IMR-90 (cell line): ENCODE results near the gene NUDT8. TPM values are rescaled to one million over a fixed set of nuclear protein-coding genes. Genes with fewer than 3 reads are reported as not detected.

ENCODE experiments used
- ATAC-seq: fragments of 200-7000 bp; cut with Tn5 transposase; 2 replicates; pipeline ENCODE4 v1.9.1; 2020; ENCODE audit warnings: low read depth, mild to moderate bottlenecking, moderate library complexity
- BruUV-seq: library from RNA; stranded (reverse); fragments of 400-500 nt; replicated peaks from 2 replicates; lab custom pipeline; 2021; lab: Mats Ljungman, UMichigan
- CTCF ChIA-PET: fragments of 300-600 bp; formaldehyde crosslinking; extraction: SDS; loops from one replicate; lab custom pipeline; 2021; ENCODE audit warnings: antibody characterized with exemption; lab: Yijun Ruan, JAX
- POLR2A ChIA-PET: fragments of 300-600 bp; sonication (Branson Sonifier 250); formaldehyde crosslinking; loops from one replicate; lab custom pipeline; 2022; ENCODE audit warnings: antibody characterized with exemption; ENCODE audit not compliant: unreplicated experiment; lab: Charles Lee
- DNase-seq: peaks from one replicate; pipeline ENCODE4 v3.0.0; 2013
- H2AFZ ChIP-seq: replicated peaks from 2 replicates; pipeline ENCODE3; 2013; ENCODE audit warnings: low read length, mild to moderate bottlenecking; ENCODE audit not compliant: poor library complexity
- H2AK5ac ChIP-seq: 2 replicates; pipeline ENCODE4 v1.6.1; 2013; ENCODE audit warnings: low read depth, low read length, inconsistent platforms
- H2AK9ac ChIP-seq: replicated peaks from 2 replicates; pipeline ENCODE3; 2013; ENCODE audit warnings: mild to moderate bottlenecking, low read depth, low read length, moderate library complexity; ENCODE audit not compliant: poor library complexity
- H2BK120ac ChIP-seq: 2 replicates; pipeline ENCODE4 v1.6.1; 2013; ENCODE audit warnings: low read depth, low read length, inconsistent platforms
- H2BK15ac ChIP-seq: 3 replicates; pipeline ENCODE4 v1.6.1; 2013; ENCODE audit warnings: low read depth, low read length, inconsistent platforms
- H2BK20ac ChIP-seq: 2 replicates; pipeline ENCODE4 v1.6.1; 2013; ENCODE audit warnings: low read depth, mild to moderate bottlenecking, inconsistent platforms, low read length, moderate library complexity
- H2BK5ac ChIP-seq: 2 replicates; pipeline ENCODE4 v1.6.1; 2013; ENCODE audit warnings: mild to moderate bottlenecking, low read depth, low read length, inconsistent platforms; ENCODE audit not compliant: poor library complexity, severe bottlenecking
- H3K14ac ChIP-seq: replicated peaks from 2 replicates; pipeline ENCODE4 v1.6.1; 2013; ENCODE audit warnings: low read depth, low read length, inconsistent platforms
- H3K18ac ChIP-seq: 2 replicates; pipeline ENCODE4 v1.6.1; 2013; ENCODE audit warnings: low read depth, low read length, control low read depth
- H3K23ac ChIP-seq: 2 replicates; pipeline ENCODE4 v1.6.1; 2013; ENCODE audit warnings: low read depth, low read length, inconsistent platforms
- H3K27ac ChIP-seq: 2 replicates; pipeline ENCODE4 v1.5.1; 2013; ENCODE audit warnings: mild to moderate bottlenecking, control low read depth, low read length; ENCODE audit not compliant: insufficient read depth
- H3K27me3 ChIP-seq: 2 replicates; pipeline ENCODE4 v1.6.1; 2013; ENCODE audit warnings: low read length; ENCODE audit not compliant: control insufficient read depth, insufficient read depth
- H3K36me3 ChIP-seq: 2 replicates; pipeline ENCODE4 v1.6.1; 2013; ENCODE audit warnings: low read length, mixed read lengths; ENCODE audit not compliant: control insufficient read depth, insufficient read depth
- H3K4ac ChIP-seq: 2 replicates; pipeline ENCODE4 v1.6.1; 2013; ENCODE audit warnings: low read depth, low read length, inconsistent platforms
- H3K4me1 ChIP-seq: 2 replicates; pipeline ENCODE4 v1.6.1; 2013; ENCODE audit warnings: low read length, mixed read lengths; ENCODE audit not compliant: control insufficient read depth, insufficient read depth
- H3K4me2 ChIP-seq: 2 replicates; pipeline ENCODE4 v1.6.1; 2013; ENCODE audit warnings: low read depth, mild to moderate bottlenecking, control low read depth, low read length, moderate library complexity
- H3K4me3 ChIP-seq: 2 replicates; pipeline ENCODE4 v1.5.1; 2013; ENCODE audit warnings: low read depth, mild to moderate bottlenecking, control low read depth, low read length, moderate library complexity; ENCODE audit not compliant: insufficient read depth
- H3K56ac ChIP-seq: 2 replicates; pipeline ENCODE4 v1.6.1; 2013; ENCODE audit warnings: low read length, inconsistent platforms; ENCODE audit not compliant: insufficient read depth; ENCODE audit errors: extremely low read depth
- H3K79me1 ChIP-seq, 2 experiments: 2 replicates each; pipeline ENCODE4 v1.6.1; 2013; ENCODE audit warnings: low read length in 2 of 2, inconsistent platforms in 1 of 2, low read depth in 1 of 2
- H3K9ac ChIP-seq: 2 replicates; pipeline ENCODE4 v1.6.1; 2013; ENCODE audit warnings: low read depth, low read length, control low read depth
- H3K9me1 ChIP-seq: 2 replicates; pipeline ENCODE4 v1.6.1; 2013; ENCODE audit warnings: low read length, inconsistent platforms; ENCODE audit not compliant: insufficient read depth
- H3K9me3 ChIP-seq: 2 replicates; pipeline ENCODE4 v1.6.1; 2013; ENCODE audit warnings: low read length; ENCODE audit not compliant: control insufficient read depth, insufficient read depth
- H4K20me1 ChIP-seq: 2 replicates; pipeline ENCODE4 v1.6.1; 2013; ENCODE audit warnings: low read length, inconsistent platforms; ENCODE audit not compliant: insufficient read depth
- H4K5ac ChIP-seq: 2 replicates; pipeline ENCODE4 v1.6.1; 2013; ENCODE audit warnings: mild to moderate bottlenecking, low read depth, low read length, control low read depth
- H4K8ac ChIP-seq, 2 experiments: 2 replicates each; pipeline ENCODE4 v1.6.1; 2013; ENCODE audit warnings: low read depth in 2 of 2, low read length in 2 of 2, control low read depth in 1 of 2, inconsistent platforms in 1 of 2
- H4K91ac ChIP-seq: 2 replicates; pipeline ENCODE4 v1.6.1; 2013; ENCODE audit warnings: low read depth, low read length, inconsistent platforms; ENCODE audit not compliant: insufficient read depth
- ELK1 ChIP-seq: fragments of 150-350 bp; IDR thresholded peaks from 2 replicates; pipeline ENCODE4 v1.6.1; 2016; ENCODE audit warnings: low read depth, mild to moderate bottlenecking, low read length, moderate library complexity, borderline replicate concordance
- MAFK ChIP-seq: IDR thresholded peaks from 2 replicates; pipeline ENCODE4 v1.6.1; 2012; ENCODE audit warnings: low read depth, low read length, improper control_type of control experiment
- POLR2A ChIP-seq: IDR thresholded peaks from 2 replicates; pipeline ENCODE4 v1.6.1; 2012; ENCODE audit warnings: mild to moderate bottlenecking, low read depth, low read length
- WGBS, 2 experiments: methylation state at CpG; one replicate each; pipeline versions ENCODE4 v1.1.5 to v1.1.7; 2013; ENCODE audit warnings: missing lambda C conversion rate in 2 of 2; ENCODE audit not compliant: insufficient read length in 1 of 2; ENCODE audit errors: extremely low coverage in 2 of 2; 5-methylcytosine and 5-hydroxymethylcytosine counted together
- dilution Hi-C: fragments of 300-500 bp; cut with HindIII; formaldehyde crosslinking; loops from one replicate; pipeline ENCODE4 v1.14.3; 2018; ENCODE audit warnings: low sequenced_read_pairs; ENCODE audit not compliant: unreplicated experiment
- in situ Hi-C: fragments of 300-500 bp; cut with MboI; formaldehyde crosslinking; loops from 3 replicates; pipeline ENCODE4 v1.14.3; 2019; ENCODE audit warnings: low sequenced_read_pairs, inconsistent platforms, mixed read lengths
- intact Hi-C: fragments of 100-400 bp; cut with micrococcal nuclease; formaldehyde crosslinking; loops from 2 replicates; pipeline ENCODE4 v1.10.0; 2022
- polyA plus RNA-seq, 3 experiments: library from polyadenylated mRNA; depleted of rRNA; stranded (reverse); fragments of >200 nt; gene quantifications; 2 replicates each; pipeline ENCODE4 v1.2.3, GENCODE V29; 2012; ENCODE audit warnings: low replicate concordance in 1 of 3
- total RNA-seq: library from RNA; depleted of rRNA; stranded (reverse); fragments of >200 nt; gene quantifications from 2 replicates; pipeline ENCODE4 v1.2.3, GENCODE V29; 2012

The NUDT8 gene
- total and polyA plus RNA-seq, 2 of the 4 experiments (the other 2 are of a cell fraction): 1.4 to 2.5 TPM

DNA sequence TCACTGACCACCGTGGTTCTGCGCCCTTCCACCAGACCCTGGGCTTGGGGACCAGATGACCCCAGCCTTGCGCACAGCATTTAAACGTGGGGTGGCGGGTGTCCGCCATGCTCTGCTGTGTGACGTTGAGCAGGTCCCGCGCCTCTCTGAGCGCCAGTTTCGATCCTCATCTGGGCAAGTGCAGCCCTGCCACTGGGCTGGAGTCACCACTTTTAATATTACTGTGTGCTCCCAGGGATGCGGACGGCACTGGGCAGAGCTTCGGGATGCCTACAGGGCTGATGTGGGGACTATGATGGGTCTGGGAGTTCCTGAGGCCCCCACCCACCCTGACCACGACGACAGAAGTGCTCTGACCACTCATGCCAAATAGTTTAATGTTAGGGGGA lies 1.2 kb upstream of the NUDT8 start:
- DNase-seq (no peak), ATAC-seq (no peak)
- Histone ChIP-seq H2AFZ (peak overlapping the region; percentile 100), H3K9me1 (peaks cover 4% of the 10 kb centered on the region; the same call in 1 of the 2 replicates), H3K14ac (peak overlapping the region; percentile 73; the same call in 1 of the 2 replicates), H3K27me3 (peaks cover 5% of the 10 kb centered on the region; the same call in 1 of the 2 replicates), H2BK20ac (no peak overlapping the region), H2AK9ac (peak overlapping the region; percentile 91), H3K4me3 (peak overlapping the region; percentile 88), H3K79me1 (no peaks in the 10 kb centered on the region), H3K4ac (peak overlapping the region; percentile 70), H3K9ac (peak overlapping the region; percentile 75), H2AK5ac (peak overlapping the region; percentile 46; the same call in 1 of the 2 replicates), H2BK120ac (no peak overlapping the region), H3K56ac (no peak overlapping the region), H3K4me2 (peak overlapping the region; percentile 89), H3K27ac (peak overlapping the region; percentile 47), H3K18ac (no peak overlapping the region), H3K36me3 (no peaks in the 10 kb centered on the region), H2BK5ac (no peak overlapping the region), H3K23ac (peak overlapping the region; percentile 56; the same call in 1 of the 2 replicates), H3K9me3 (no peaks in the 10 kb centered on the region), H4K91ac (peak overlapping the region; percentile 70; the same call in 1 of the 2 replicates), H4K8ac (peak overlapping the region; percentile 74 to 80; a peak in 2 of 4 replicates), H4K20me1 (no peaks in the 10 kb centered on the region), H2BK15ac (no peak overlapping the region), H4K5ac (peak overlapping the region; percentile 52; the same call in 1 of the 2 replicates), H3K4me1 (0 out of 2 replicates have a peak, but pooled peaks cover 3% of the 10 kb centered on the region)
- 73% methylated on average over 3 of the region's 16 CpGs; no CpG with 5 or more reads in 1 of the 2 experiments for WGBS, 2 experiments
- intact Hi-C loops: no loop called here
- TF ChIP-seq MAFK (no peak), ELK1 (no peak), POLR2A (no peak)
- BruUV-seq: no TSS peak
- dilution Hi-C loops: no loop called here
- in situ Hi-C loops: no loop called here
- ChIA-PET CTCF (interaction anchor here (1.0 to 2.0 kb wide), 2 partner anchors 12 to 27 kb away, joined by 3 to 7 read pairs; no protein-coding TSS in a partner anchor), POLR2A (no interaction called here)
